ENCODE measurements around the gene KLHL22.
A peak's percentile ranks its signal among the peaks of the same experiment; 100 is the strongest.

The KLHL22 gene

DNA sequence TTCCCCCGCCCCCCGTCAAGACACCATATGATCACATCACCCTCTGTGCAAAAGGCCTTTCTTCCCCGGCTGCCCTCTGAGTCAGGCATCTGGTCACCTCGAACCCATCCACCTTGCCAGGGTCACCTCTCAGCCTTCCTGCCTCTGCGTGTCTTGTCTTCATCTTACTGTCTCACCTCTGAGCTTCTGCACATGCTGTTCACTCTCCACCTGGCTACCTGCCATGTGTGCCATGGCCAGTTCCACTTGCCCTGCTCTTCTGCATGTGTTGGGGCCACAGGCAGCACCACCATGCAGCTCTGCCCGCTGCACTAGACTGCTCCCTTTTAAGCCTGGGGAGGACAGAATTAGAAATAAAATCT is 91.8 kb downstream of the KLHL22 start:
- in situ Hi-C loops (cut with MboI; ENCODE audit: low pct_unique_long_range_greater_than_20kb, low sequenced_read_pairs, unreplicated experiment), result no loop called here
- TF ChIP-seq, protein P1, sequence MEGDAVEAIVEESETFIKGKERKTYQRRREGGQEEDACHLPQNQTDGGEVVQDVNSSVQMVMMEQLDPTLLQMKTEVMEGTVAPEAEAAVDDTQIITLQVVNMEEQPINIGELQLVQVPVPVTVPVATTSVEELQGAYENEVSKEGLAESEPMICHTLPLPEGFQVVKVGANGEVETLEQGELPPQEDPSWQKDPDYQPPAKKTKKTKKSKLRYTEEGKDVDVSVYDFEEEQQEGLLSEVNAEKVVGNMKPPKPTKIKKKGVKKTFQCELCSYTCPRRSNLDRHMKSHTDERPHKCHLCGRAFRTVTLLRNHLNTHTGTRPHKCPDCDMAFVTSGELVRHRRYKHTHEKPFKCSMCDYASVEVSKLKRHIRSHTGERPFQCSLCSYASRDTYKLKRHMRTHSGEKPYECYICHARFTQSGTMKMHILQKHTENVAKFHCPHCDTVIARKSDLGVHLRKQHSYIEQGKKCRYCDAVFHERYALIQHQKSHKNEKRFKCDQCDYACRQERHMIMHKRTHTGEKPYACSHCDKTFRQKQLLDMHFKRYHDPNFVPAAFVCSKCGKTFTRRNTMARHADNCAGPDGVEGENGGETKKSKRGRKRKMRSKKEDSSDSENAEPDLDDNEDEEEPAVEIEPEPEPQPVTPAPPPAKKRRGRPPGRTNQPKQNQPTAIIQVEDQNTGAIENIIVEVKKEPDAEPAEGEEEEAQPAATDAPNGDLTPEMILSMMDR (IDR thresholded peaks at IDR 0.05; ENCODE audit: extremely low read depth, insufficient read depth, missing control alignments), result no peak
- peak; percentile 27 for DNase-seq (ENCODE audit: low spot score)

- DNase-seq (ENCODE audit: low spot score), result peak; percentile 20
Observed at GRCh38 chr22:20402960-20403778, 92.4 kb downstream of the KLHL22 start.

GRCh38 chr22:20401376-20402014 is 94.1 kb downstream of the KLHL22 start:
- TF ChIP-seq, protein P1 (IDR thresholded peaks at IDR 0.05; ENCODE audit: extremely low read depth, insufficient read depth, missing control alignments), result no peak
- DNase-seq (ENCODE audit: low spot score), result no peak
- in situ Hi-C loops (cut with MboI; ENCODE audit: low pct_unique_long_range_greater_than_20kb, low sequenced_read_pairs, unreplicated experiment), result no loop called here

More at GRCh38 chr22:20402960-20403778, 92.4 kb downstream of the KLHL22 start:
- in situ Hi-C loops (cut with MboI; ENCODE audit: low pct_unique_long_range_greater_than_20kb, low sequenced_read_pairs, unreplicated experiment), result no loop called here
- TF ChIP-seq, protein P1 (IDR thresholded peaks at IDR 0.05; ENCODE audit: extremely low read depth, insufficient read depth, missing control alignments), result no peak

GRCh38 chr22:20400606-20401375 is 94.8 kb downstream of the KLHL22 start:
- in situ Hi-C loops (cut with MboI; ENCODE audit: low pct_unique_long_range_greater_than_20kb, low sequenced_read_pairs, unreplicated experiment), result no loop called here
- DNase-seq (ENCODE audit: low spot score), result no peak
- TF ChIP-seq, protein P1 (IDR thresholded peaks at IDR 0.05; ENCODE audit: extremely low read depth, insufficient read depth, missing control alignments), result no peak

GRCh38 chr22:20399866-20400605 is 95.6 kb downstream of the KLHL22 start:
- DNase-seq (ENCODE audit: low spot score), result no peak
- TF ChIP-seq, protein P1 (IDR thresholded peaks at IDR 0.05; ENCODE audit: extremely low read depth, insufficient read depth, missing control alignments), result no peak
- in situ Hi-C loops (cut with MboI; ENCODE audit: low pct_unique_long_range_greater_than_20kb, low sequenced_read_pairs, unreplicated experiment), result no loop called here

- in situ Hi-C loops (cut with MboI; ENCODE audit: low pct_unique_long_range_greater_than_20kb, low sequenced_read_pairs, unreplicated experiment), result no loop called here
- TF ChIP-seq, protein P1 (IDR thresholded peaks at IDR 0.05; ENCODE audit: extremely low read depth, insufficient read depth, missing control alignments), result no peak
- no peak for DNase-seq (ENCODE audit: low spot score)
Observed at GRCh38 chr22:20398420-20398819, 97.2 kb downstream of the KLHL22 start.

Measured in GM13977 (cell line).